Endothelial cell of umbilical vein (primary cell): Measurements from ENCODE around the gene GTF2B. TPM values are rescaled to one million over a fixed set of nuclear protein-coding genes. Genes with fewer than 3 reads are reported as not detected.
"Not testable (repeated sequence)": the region's sequence is repeated elsewhere in the genome, so short reads cannot be mapped to it uniquely, and the experiment has no call there.

Source experiments
- Bru-seq: library from RNA; stranded (reverse); fragments of 400-500 nt; gene quantifications from one replicate; lab custom pipeline; 2021; lab: Mats Ljungman, UMichigan
- BruChase-seq, 2 experiments: library from RNA; stranded (reverse); fragments of 400-500 nt; gene quantifications; one replicate each; lab custom pipeline; 2021; lab: Mats Ljungman, UMichigan
- BruUV-seq: library from RNA; stranded (reverse); fragments of 400-500 nt; replicated peaks from 2 replicates; lab custom pipeline; 2021; lab: Mats Ljungman, UMichigan
- CTCF ChIA-PET: fragments of 300-600, 350-600 bp; sonication (Branson Sonifier 250); formaldehyde crosslinking; loops from one replicate; lab custom pipeline; 2021; ENCODE audit warnings: antibody characterized with exemption, inconsistent platforms; lab: Charles Lee
- POLR2A ChIA-PET: fragments of 300-600, 350-600 bp; sonication (Branson Sonifier 250); formaldehyde crosslinking; loops from one replicate; lab custom pipeline; 2021; ENCODE audit warnings: antibody characterized with exemption, inconsistent platforms; lab: Charles Lee
- DNase-seq: peaks from one replicate; pipeline ENCODE4 v3.0.0-alpha.2; 2011; ENCODE audit warnings: low read depth, low spot score
- FAIRE-seq: peaks from 2 replicates; lab custom pipeline; 2011; peaks lifted over from hg19 to GRCh38; lab: Jason Lieb, UNC
- H2AFZ ChIP-seq: 2 replicates; pipeline ENCODE4 v1.6.0; 2012; ENCODE audit warnings: low read depth, low read length, control low read depth, inconsistent platforms
- H3K27ac ChIP-seq: 2 replicates; pipeline ENCODE4 v1.5.1; 2011; ENCODE audit warnings: low read depth, mild to moderate bottlenecking, control low read depth, low read length, moderate library complexity; ENCODE audit not compliant: insufficient read depth
- H3K27me3 ChIP-seq, 2 experiments: 2 replicates each; pipeline versions ENCODE4 v1.6.0 to v1.6.1; 2011; ENCODE audit warnings: low read length in 2 of 2, mixed read lengths in 1 of 2; ENCODE audit not compliant: control insufficient read depth in 2 of 2, insufficient read depth in 2 of 2
- H3K36me3 ChIP-seq, 2 experiments: 2 replicates in 1 of 2; 3 replicates in 1 of 2; pipeline ENCODE4 v1.5.1; 2011; ENCODE audit warnings: low read length in 2 of 2, mild to moderate bottlenecking in 1 of 2, moderate library complexity in 1 of 2; ENCODE audit not compliant: control insufficient read depth in 2 of 2, insufficient read depth in 2 of 2; ENCODE audit errors: extremely low read depth in 1 of 2
- H3K4me1 ChIP-seq: 3 replicates; pipeline ENCODE4 v1.5.1; 2011; ENCODE audit warnings: mild to moderate bottlenecking, low read length; ENCODE audit not compliant: control insufficient read depth, insufficient read depth; ENCODE audit errors: extremely low read depth
- H3K4me2 ChIP-seq: 2 replicates; pipeline ENCODE4 v1.6.1; 2011; ENCODE audit warnings: low read length, control low read depth, mixed read lengths; ENCODE audit not compliant: insufficient read depth
- H3K4me3 ChIP-seq, 3 experiments: fragments of 200-600 bp in 1 of 3; sonication (generic), shearing (Covaris generic) in 1 of 3; replicated peaks in 1 of 3; 2 replicates each; pipeline ENCODE4 v1.5.1; 2011 to 2016; ENCODE audit warnings: control low read depth in 3 of 3, low read length in 3 of 3, mild to moderate bottlenecking in 2 of 3, inconsistent platforms in 1 of 3, low read depth in 1 of 3, moderate library complexity in 1 of 3; ENCODE audit not compliant: insufficient read depth in 1 of 3
- H3K79me2 ChIP-seq: 2 replicates; pipeline ENCODE4 v1.6.0; 2012; ENCODE audit warnings: low read length, inconsistent platforms; ENCODE audit not compliant: control insufficient read depth, insufficient read depth
- H3K9ac ChIP-seq: replicated peaks from 2 replicates; pipeline ENCODE3; 2011; ENCODE audit warnings: low read length, control low read depth; ENCODE audit not compliant: insufficient read depth; ENCODE audit errors: extremely low read depth
- H3K9me1 ChIP-seq: replicated peaks from 3 replicates; pipeline ENCODE4 v1.6.0; 2011; ENCODE audit warnings: mild to moderate bottlenecking, low read length; ENCODE audit not compliant: control insufficient read depth, insufficient read depth; ENCODE audit errors: extremely low read depth
- H3K9me3 ChIP-seq: replicated peaks from 2 replicates; pipeline ENCODE4 v1.5.1; 2012; ENCODE audit warnings: low read length, inconsistent platforms; ENCODE audit not compliant: control insufficient read depth, insufficient read depth
- H4K20me1 ChIP-seq: replicated peaks from 2 replicates; pipeline ENCODE3; 2011; ENCODE audit warnings: mild to moderate bottlenecking, low read length; ENCODE audit not compliant: control insufficient read depth, insufficient read depth; ENCODE audit errors: extremely low read depth
- EZH2 ChIP-seq: IDR thresholded peaks from 2 replicates; pipeline ENCODE4 v1.6.1; 2012; ENCODE audit warnings: borderline replicate concordance, low read depth, mild to moderate bottlenecking, moderate library complexity, low read length, inconsistent platforms; ENCODE audit not compliant: severe bottlenecking
- FOS ChIP-seq: IDR thresholded peaks from 2 replicates; pipeline ENCODE4 v1.6.1; 2011; ENCODE audit warnings: mild to moderate bottlenecking, low read length, moderate library complexity, borderline replicate concordance; ENCODE audit not compliant: insufficient read depth
- GATA2 ChIP-seq: IDR thresholded peaks from 2 replicates; pipeline ENCODE4 v1.7.0; 2011; ENCODE audit warnings: low read depth, mild to moderate bottlenecking, moderate library complexity, mixed read lengths, low read length; ENCODE audit not compliant: insufficient read length, insufficient read depth
- JUN ChIP-seq: IDR thresholded peaks from 2 replicates; pipeline ENCODE4 v1.6.1; 2011; ENCODE audit warnings: borderline replicate concordance, low read depth; ENCODE audit not compliant: insufficient read length, insufficient read depth
- MYC ChIP-seq: IDR thresholded peaks from one replicate; pipeline ENCODE4 v1.6.1; 2011; ENCODE audit warnings: mild to moderate bottlenecking, low read depth, low read length
- POLR2A ChIP-seq: IDR thresholded peaks from 2 replicates; pipeline ENCODE4 v1.6.1; 2012; ENCODE audit warnings: low read depth, mild to moderate bottlenecking, control low read depth, low read length
- POLR2AphosphoS5 ChIP-seq: IDR thresholded peaks from 2 replicates; pipeline ENCODE4 v1.6.1; 2012; ENCODE audit warnings: low read depth, mild to moderate bottlenecking, control low read depth, low read length, moderate library complexity; ENCODE audit not compliant: insufficient read depth
- dilution Hi-C: fragments of 300-500 bp; cut with MboI; formaldehyde crosslinking; loops from one replicate; pipeline ENCODE4 v1.15.0; 2019; ENCODE audit warnings: low sequenced_read_pairs; ENCODE audit not compliant: extremely low pct_ligation_motif_present
- intact Hi-C: fragments of 100-400 bp; cut with micrococcal nuclease; formaldehyde crosslinking; loops from one replicate; pipeline ENCODE4 v1.10.0; 2022
- long read RNA-seq: library from polyadenylated mRNA; stranded (forward); transcript quantifications from one replicate; pipeline ENCODE4 v2.0.0, GENCODE V29; 2021
- polyA minus RNA-seq, 3 experiments: library from RNA; depleted of rRNA, polyadenylated mRNA; stranded (reverse); fragments of >200 nt; gene quantifications; 1 replicate in 1 of 3; 2 replicates in 2 of 3; pipeline ENCODE4 v1.2.3, GENCODE V29; 2011
- polyA plus RNA-seq, 4 experiments: library from polyadenylated mRNA; depleted of rRNA in 3 of 4; stranded (reverse) in 3 of 4; unstranded in 1 of 4; fragments of >200 nt; gene quantifications; 2 replicates each; pipeline versions ENCODE4 v1.2.1 to v1.2.3, GENCODE V29; 2011 to 2012; ENCODE audit warnings: missing spikeins in 1 of 4
- total RNA-seq: library from RNA; stranded (reverse); gene quantifications from 2 replicates; pipeline ENCODE4 v1.2.3, GENCODE V29; 2021
- TF ChIP-seq, protein P1 (sequence below), 2 donors: IDR thresholded peaks; 1 replicate in 1 of 2; 2 replicates in 1 of 2; pipeline ENCODE4 v1.5.1; 2011; ENCODE audit warnings: low read length in 2 of 2, mild to moderate bottlenecking in 2 of 2, moderate library complexity in 2 of 2, control low read depth in 1 of 2, inconsistent platforms in 1 of 2, low read depth in 1 of 2; ENCODE audit not compliant: insufficient read depth in 1 of 2; ENCODE audit errors: extremely low read depth in 1 of 2
- TF ChIP-seq, protein P2 (sequence below): IDR thresholded peaks from 2 replicates; pipeline ENCODE4 v1.6.1; 2011; ENCODE audit not compliant: insufficient read depth, insufficient read length

The GTF2B gene, protein sequence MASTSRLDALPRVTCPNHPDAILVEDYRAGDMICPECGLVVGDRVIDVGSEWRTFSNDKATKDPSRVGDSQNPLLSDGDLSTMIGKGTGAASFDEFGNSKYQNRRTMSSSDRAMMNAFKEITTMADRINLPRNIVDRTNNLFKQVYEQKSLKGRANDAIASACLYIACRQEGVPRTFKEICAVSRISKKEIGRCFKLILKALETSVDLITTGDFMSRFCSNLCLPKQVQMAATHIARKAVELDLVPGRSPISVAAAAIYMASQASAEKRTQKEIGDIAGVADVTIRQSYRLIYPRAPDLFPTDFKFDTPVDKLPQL
- total RNA-seq, result 18.0 and 19.8 TPM in 2 replicates
- polyA plus RNA-seq, result 14.2 and 20.0 TPM in 2 replicates
- 17.8 and 17.9 TPM in 2 replicates for polyA plus RNA-seq (2011; cell fraction: cytosol; rRNA removed)
- 13.9 and 16.3 TPM in 2 replicates for polyA plus RNA-seq (2011; cell fraction: nucleus; rRNA removed)
- polyA plus RNA-seq (2012), result 17.7 and 24.5 TPM in 2 replicates
- polyA minus RNA-seq, result 27.2 and 29.8 TPM in 2 replicates
- polyA minus RNA-seq (2011; cell fraction: cytosol; rRNA and poly(A)+ RNA removed), result 14.8 TPM
- 11.3 and 15.7 TPM in 2 replicates for polyA minus RNA-seq (2011; cell fraction: nucleus; rRNA and poly(A)+ RNA removed)
- Bru-seq, nascent RNA, result percentile 83 among the genes with signal in this experiment
- percentile 57 among the genes with signal in this experiment for BruChase-seq, experiment 1, labeled RNA remaining after a 6-hour chase
- percentile 66 among the genes with signal in this experiment for BruChase-seq, experiment 2, labeled RNA remaining after a 2-hour chase
- long read RNA-seq, transcript GTF2B-201 (7 exons, 1,351 nt), result major isoform, 56 of 63 reads
- long read RNA-seq, partial matches to known transcripts, result 1 of 63 reads
- long read RNA-seq, other reads (novel, unspliced or antisense), result 6 of 63 reads

DNA sequence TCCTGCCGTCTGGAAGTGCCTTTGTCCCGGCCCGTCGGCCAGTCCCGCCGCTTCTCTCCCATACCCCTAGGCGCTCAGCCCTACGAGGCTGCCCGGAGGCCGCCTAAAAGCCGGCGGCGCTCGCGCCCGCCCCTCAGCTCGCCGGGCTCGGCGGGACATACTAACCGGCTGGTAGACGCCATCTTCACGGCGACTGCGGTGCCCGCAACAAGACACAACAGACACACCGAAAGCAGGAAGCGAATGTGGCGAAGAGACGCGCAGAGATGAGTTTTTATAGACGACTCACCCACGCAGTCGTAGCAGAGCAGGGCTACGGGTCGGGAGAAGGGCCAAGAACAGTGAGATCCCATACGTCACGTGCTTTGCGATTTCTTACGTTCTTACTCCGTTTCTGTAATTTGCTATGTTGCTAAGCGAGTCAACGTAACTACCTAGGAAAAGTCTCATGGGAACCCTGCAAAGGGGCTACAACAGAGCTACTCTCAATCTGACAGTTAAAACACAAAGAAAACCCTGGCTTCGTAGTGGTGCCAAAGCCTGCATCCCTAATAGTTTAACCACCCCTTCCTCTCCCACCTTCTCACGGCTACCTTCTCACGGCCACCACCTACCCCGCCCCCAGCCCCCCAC is at the start of gene GTF2B:
GTF2B (minus strand) TSS at position 250 of the 633 bp plus-strand sequence; CDS start at position 182, 68 bp downstream.
- Histone ChIP-seq H3K4me3 (peak within 1 kb of the TSS; percentile 68 to 91 (median 81)), H3K9me1 (no peaks in the 10 kb centered on the region), H3K9me3 (no peaks in the 10 kb centered on the region), H3K36me3 (peaks cover under 1 to 4% of the 10 kb centered on the region in 2 experiments), H4K20me1 (no peaks in the 10 kb centered on the region), H2AFZ (peak within 1 kb of the TSS; percentile 24), H3K79me2 (peaks cover 35% of the 10 kb centered on the region), H3K9ac (peak within 1 kb of the TSS; percentile 69), H3K4me2 (peak within 1 kb of the TSS; percentile 86), H3K27me3 (peaks cover 1 to 2% of the 10 kb centered on the region in 2 experiments), H3K4me1 (peaks cover 7% of the 10 kb centered on the region), H3K27ac (peak within 1 kb of the TSS; percentile 27)
- ChIA-PET POLR2A (interaction anchor here (0.5 to 1.5 kb wide), 3 partner anchors 13 to 33 kb away, joined by 4 to 6 read pairs (median 6); no protein-coding TSS in a partner anchor), CTCF (interaction anchor here (1.5 kb wide), 3 partner anchors 11 to 236 kb away, joined by 3 to 4 read pairs (median 4); no protein-coding TSS in a partner anchor)
- dilution Hi-C loops, result no loop called here
- peak; percentile 85 for FAIRE-seq
- intact Hi-C loops, result loop anchor here (1.0 kb wide), 1 partner anchor 207 kb away; the partner anchor contains the start of gene PKN2
- TSS peak; percentile 14 for BruUV-seq
- peak; percentile 96 for DNase-seq
- TF ChIP-seq, protein P1, sequence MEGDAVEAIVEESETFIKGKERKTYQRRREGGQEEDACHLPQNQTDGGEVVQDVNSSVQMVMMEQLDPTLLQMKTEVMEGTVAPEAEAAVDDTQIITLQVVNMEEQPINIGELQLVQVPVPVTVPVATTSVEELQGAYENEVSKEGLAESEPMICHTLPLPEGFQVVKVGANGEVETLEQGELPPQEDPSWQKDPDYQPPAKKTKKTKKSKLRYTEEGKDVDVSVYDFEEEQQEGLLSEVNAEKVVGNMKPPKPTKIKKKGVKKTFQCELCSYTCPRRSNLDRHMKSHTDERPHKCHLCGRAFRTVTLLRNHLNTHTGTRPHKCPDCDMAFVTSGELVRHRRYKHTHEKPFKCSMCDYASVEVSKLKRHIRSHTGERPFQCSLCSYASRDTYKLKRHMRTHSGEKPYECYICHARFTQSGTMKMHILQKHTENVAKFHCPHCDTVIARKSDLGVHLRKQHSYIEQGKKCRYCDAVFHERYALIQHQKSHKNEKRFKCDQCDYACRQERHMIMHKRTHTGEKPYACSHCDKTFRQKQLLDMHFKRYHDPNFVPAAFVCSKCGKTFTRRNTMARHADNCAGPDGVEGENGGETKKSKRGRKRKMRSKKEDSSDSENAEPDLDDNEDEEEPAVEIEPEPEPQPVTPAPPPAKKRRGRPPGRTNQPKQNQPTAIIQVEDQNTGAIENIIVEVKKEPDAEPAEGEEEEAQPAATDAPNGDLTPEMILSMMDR (IDR thresholded peaks at IDR 0.05; ENCODE audit: extremely low read depth in 1 of 2, insufficient read depth in 1 of 2, low read depth in 1 of 2, low read length in 2 of 2), result no peak
- TF ChIP-seq POLR2AphosphoS5 (peak; percentile 99), FOS (peak; percentile 16), EZH2 (no peak), JUN (no peak), POLR2A (peak; percentile 98), MYC (peak; percentile 76), GATA2 (no peak)
- TF ChIP-seq, protein P2, sequence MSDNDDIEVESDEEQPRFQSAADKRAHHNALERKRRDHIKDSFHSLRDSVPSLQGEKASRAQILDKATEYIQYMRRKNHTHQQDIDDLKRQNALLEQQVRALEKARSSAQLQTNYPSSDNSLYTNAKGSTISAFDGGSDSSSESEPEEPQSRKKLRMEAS, result peak; percentile 85

DNA sequence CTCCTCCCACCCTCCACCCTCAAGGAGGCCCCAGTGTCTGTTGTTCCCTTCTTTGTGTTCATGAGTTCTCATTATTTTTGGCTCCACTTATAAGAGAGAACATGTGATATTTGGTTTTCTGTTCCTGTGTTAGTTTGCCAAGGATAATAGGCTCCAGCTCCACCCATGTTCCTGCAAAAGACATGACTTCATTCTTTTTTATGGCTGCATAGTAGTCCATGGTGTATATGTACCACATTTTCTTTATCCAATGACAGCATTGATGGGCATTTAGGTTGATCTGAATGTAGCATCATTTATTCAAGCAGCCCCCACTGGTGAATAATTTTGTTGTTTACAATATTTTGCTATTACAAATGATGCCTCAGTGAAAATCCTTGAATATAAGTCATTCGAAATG is 47.2 kb upstream of the GTF2B start:
- H3K9me1 ChIP-seq, DNase-seq, FAIRE-seq, BruUV-seq, H3K4me2 ChIP-seq, H3K27ac ChIP-seq, H3K4me1 ChIP-seq, H3K9ac ChIP-seq, H3K9me3 ChIP-seq, POLR2A ChIA-PET, H3K79me2 ChIP-seq, H3K4me3 ChIP-seq, H3K27me3 ChIP-seq, H2AFZ ChIP-seq, CTCF ChIA-PET, dilution Hi-C loops, H4K20me1 ChIP-seq: not testable (repeated sequence)
- H3K36me3 ChIP-seq, result peaks cover 3 to 13% of the 10 kb centered on the region in 2 experiments
- intact Hi-C loops, result loop anchor here (5.0 kb wide), 1 partner anchor 201 kb away; no protein-coding TSS in a partner anchor
